Stimulated activated CD4-positive, alpha-beta T cell treated with anti-CD3 and anti-CD28 coated beads, Interleukin-2, amount 100 ng/mL, for 4 hours (primary cell): ENCODE data around the gene ANGEL1.
A peak's percentile ranks its signal among the peaks of the same experiment; 100 is the strongest.

Experiments
- DNase-seq: peaks from one replicate; pipeline ENCODE4 v3.0.0-alpha.2; 2020; ENCODE audit warnings: low read depth

Gene ANGEL1

DNA sequence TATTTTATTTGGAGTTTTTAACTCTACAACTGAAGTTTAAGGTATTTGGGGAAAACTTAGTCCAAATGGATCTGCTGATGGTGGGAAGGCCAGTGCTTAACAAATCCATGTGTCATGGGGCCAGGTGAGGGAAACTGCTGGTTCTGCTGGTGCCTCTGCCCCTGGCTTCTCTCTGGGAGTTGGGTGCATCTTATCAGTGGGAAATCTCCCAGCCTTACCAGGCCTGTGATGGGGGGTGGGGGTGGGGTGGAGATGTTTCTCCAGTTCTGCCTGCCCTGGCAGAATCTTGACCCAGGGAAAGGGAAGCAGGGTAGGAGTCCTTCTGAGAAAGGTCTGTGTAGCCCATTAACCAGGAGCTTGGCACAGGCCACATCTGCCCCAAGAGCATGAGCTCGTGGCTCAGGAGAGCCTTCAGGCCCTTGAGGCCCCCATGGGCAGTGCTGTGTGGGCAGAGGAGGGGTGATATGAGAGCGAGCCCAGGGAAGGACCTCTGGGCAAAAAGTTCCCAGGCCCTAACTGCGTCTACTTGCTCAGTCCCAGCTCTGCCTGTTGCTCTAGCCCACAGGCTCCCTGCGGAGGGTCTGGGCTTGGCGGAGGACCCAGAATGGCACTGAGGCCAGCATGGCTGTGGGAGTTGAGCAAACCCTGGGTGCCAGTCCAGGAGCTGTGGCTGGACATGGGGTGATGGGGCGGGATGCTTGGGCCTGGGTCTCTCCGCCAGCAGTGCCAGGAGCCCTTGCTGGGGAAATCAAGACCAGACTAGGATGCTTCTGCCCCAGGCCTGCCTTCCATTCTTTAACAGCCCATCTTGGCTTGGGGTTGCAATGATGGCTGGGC lies 33.2 kb downstream of the ANGEL1 start:
- no peak for DNase-seq

DNA sequence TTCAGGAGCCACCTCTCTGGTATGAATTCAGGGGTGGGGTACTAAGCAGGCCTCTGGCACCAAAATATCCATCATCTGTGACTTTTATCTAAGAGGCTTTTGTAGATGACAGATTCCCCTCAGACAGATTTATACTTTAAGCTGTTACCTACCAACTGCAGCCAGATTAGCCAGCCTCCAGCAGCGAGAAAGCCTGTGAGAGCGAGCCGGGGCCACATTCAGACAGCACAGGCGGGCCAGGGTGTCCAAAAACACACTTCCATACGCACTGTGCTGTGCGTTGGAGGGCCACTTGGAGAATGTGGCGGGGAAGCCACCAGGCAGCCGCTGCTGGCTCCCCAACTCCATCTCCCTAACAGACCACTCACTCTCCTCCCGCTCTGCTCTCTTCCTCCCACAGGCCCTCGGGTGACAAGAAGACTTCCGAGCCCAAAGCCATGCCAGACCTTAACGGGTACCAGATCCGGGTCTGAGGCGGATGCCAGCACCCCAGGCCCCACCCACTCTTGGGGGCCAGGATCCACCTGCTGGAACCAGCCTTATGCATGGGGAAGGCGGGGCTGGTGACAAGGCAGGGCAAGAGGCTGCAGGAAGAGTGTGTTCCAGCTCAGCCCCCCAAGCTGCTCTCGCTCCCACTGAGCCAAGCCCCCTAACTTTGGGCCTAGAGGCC lies 34.0 kb downstream of the ANGEL1 start:
- DNase-seq, result no peak

- no peak for DNase-seq
Measured at GRCh38 chr14:76777721-76778120, 35.0 kb downstream of the ANGEL1 start.

- no peak for DNase-seq
Measured at GRCh38 chr14:76776428-76777251, 36.0 kb downstream of the ANGEL1 start.

DNA sequence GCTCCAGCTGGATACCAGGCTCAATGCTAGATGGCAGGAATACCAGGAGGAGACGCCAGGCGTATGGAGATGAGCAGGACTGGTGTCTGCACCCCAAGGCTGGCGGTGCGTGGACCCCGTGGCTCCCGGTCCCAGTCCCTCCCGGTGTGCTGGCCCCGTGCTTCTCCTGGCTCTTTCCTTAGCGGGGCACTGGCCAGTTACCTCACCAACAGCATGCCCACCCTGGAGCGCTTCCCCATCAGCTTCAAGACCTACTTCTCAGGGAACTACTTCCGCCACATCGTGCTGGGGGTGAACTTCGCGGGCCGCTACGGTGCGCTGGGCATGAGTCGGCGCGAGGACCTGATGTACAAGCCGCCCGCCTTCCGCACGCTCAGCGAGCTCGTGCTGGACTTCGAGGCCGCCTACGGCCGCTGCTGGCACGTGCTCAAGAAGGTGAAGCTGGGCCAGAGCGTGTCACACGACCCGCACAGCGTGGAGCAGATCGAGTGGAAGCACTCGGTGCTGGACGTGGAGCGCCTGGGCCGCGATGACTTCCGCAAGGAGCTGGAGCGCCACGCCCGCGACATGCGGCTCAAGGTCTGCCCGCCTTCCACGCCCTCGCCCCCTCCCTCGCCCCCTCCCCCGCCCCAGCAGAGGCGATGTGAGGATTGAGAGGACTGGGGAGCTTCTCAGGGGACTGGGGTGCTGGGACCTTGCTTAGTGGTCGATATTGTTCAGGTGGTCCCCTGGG lies 36.8 kb downstream of the ANGEL1 start:
- no peak for DNase-seq

DNA sequence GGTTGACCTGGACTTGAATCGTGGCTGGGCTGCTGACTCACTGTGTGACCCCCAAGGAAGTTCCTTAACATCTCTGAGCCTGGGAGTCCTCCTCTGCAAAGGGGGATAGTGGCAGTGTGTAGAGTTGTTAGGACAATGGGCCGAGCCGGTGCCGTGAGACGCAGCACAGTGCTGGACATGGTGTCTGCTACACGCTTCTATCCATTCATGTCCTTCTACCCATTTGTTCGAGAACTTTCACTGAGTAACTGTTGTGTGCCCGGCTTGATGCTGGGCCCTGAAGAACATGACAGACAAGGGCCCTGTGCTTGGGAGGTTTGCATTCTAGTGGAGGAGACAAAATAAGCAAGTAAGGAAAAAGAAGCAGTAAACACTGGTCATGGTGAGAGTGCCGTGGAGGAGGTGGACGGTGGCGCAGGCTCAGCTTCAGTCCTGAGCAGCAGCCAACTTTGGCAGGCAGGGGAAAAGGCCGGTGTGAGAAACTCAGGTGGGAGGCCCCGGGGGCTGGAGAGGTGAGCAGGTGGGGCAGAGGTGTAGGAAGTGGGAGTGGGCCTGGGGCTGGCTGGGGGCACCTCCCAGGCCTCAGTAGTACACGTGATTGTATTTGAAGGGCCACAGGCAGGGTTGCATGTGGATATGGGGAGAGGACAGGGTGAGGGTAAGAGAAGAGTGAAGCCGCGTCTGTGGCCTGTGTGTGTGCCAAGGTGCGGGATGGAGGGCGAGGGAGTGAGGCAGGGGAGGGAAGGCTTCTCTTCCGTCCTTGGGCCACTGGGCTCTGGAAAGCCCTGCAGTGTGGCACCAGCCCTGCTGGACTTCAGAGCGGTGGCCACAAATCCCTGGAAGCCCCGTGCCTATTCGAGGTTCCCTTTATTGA lies 37.6 kb downstream of the ANGEL1 start:
- no peak for DNase-seq

DNA sequence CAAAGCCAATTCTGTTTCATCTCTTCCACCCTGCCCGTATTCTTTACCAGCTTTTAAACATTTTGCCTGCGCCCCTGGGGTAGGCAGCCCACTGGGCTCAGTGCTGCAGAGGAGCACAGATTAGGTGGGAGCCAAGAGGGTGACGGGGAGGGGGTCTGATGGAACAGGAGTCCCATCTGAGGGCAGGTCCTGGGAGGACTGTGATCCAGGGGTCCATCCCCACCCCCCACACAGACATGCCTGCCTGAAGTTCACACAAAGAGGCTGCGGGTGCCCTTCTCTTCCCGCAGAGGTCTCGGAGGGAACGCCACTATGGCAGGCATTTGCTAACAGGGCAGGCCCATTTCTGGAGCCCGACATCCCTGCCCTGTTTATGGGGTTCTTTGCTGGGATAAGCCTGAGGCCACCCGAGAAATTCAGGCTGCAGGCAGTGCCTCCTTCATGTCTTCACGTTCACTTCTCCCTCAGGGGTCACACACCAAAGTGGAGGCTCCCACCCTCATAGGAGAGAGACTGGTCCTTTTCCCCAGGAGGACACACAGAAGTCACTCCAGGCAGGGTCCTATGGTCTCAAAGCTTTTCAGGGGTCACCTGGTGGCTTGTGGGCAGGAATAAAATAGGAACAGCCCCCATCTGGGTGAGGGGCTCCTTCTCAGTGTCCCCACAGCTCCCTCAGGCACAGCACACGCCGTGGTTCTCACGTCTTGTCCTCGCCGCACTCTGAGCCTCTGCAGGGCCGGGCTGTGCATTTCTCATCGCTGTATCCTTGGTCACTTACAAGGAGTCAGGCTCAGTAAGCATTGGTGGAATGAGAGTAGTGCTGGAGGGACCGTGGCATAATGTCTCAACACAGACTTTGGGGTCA lies 38.5 kb downstream of the ANGEL1 start:
- no peak for DNase-seq

DNA sequence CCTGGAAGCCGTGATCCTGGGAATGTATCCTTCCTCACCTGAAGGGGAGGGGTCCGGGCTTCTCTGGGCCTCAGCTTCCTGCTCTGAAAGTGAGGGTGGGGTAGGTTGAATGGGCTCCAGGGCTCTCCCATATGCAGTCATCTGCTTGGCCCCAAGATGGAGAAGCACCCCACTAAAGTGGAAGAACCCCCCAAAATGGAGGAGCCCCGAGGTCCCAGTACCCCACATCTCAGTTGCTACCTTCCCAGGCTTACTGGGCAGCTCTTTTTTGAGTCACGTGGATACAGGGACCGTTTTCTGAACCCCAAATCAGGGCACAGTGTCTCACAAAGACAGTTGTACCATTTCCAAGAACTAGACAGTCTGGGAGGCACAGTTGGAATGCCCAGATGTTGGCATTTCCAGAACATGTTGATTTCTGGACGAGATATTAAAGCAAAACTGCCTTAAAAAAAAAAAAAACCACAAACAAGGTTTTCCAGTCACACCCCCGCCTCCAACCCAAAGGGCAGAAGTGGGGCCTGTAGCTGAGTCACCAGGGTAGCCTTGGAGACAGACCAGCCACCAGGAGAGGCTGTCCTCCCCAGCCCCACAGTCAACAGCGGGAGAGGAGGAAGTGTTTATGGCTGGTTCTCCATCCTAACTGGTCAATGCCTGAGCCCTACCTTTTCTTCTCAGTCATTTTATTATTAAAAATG lies 39.3 kb downstream of the ANGEL1 start:
- DNase-seq, result no peak

DNA sequence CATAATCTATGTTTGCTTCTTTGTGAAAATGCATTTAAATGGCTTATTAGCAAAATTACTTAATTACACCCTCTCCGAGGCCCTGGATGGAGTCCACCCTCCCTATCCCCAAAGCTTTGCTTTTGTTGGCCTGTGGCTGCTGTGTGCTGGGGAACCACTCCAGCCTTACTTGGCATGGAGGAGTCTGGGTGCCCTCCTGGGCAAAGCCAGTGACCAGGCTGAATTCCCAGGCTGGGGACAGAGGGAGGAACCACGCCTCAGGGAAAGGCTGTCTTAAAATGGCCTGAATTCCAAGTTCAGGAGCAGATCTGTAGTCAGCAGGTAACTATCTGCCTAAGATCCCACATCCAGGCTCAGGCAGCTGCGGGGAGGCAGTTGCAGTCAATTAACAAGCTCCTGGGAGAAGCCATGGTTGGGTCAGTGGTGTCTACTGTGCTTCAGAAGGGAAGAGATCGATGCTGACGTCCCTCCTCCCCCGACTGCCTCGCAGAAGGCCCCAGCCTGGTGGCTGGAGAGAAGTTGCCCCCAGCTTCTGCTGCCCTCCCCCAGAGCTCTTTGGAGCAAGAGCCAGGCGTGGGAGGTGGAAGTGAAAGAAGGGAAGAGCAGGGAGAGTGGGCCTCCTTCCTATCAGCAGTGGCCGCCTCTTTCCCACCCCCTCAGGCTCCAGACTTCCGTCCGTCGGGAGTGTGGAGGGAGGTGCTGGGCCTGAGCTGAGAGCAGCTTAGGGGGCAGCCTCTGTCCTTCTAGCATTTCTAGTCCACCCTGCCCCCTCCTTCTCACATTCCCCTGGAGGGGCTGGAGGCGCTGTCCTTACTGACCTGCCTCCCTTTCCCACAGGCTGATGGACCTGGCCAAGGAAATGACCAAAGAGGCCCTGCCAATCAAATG lies 40.1 kb downstream of the ANGEL1 start:
- no peak for DNase-seq

DNA sequence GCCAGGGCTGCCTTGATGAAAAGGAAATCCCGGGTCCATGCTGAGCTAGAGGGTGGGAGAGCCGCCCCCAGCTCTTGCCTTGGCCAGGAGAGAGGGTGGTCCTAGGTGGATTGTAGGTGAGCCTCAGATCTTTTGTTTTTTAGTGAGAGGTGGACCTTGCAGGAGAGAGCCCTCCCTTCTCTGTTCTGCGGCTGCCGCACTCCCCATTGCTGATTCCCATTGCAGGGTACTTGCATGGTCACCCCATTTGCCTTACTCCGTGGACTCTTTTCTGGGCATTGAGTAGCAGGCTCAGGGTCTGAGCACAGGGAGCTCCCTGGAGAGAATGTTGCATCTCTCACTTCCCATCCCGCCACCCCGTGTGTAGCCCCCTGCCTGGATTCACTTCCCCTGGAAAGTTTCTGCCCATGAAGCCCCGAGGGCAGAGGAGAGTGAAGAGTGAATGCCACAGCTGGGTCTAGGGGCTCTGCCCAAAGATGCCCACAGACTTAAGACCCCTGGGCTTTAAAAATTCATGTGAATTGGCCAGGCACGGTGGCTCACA lies 41.2 kb downstream of the ANGEL1 start:
- no peak for DNase-seq

DNA sequence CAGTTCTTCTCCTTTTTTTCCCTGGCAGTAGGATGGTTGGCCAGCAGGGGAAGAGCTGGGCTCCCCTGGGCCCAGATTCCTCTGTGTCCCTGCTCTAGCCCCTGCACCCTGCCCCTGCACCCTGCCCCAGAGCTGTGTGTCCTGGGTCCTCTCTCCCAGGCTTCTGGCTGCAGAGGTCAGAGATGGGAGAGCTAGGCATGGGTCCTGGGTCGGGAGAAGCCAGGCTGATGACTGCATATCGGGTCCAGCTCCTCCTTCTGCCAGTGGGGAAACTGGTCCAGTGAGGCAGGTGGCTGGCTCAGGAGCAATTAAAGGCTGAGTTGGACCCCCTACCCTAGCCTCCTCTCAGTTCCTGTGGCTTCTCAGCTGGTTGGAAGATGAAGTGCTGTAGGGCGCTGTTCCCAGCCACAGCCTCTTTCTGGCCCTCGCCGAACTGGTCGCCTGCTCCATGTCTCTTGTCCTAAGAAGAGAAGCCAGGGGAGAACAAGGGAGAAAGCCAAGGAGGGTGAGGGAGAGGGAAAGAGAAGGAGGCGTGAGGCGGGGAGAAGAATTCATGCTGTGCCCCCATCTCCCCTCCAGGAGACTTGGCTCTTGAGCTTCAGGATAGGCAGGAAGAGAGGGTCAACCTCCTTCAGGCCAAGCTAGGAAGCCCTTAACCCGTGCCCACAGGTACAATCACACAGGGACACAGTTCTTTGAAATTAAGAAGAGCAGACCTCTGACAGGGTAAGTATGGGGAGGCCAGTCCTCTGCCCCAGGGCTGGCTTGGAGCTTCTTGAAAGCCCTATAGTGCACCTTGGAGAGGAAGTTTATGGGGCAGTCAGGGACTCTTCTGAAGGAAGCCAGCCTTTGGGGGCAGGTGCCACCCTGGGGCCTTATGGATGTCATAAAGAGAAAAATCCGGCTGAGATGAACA lies 41.9 kb downstream of the ANGEL1 start:
- no peak for DNase-seq

DNA sequence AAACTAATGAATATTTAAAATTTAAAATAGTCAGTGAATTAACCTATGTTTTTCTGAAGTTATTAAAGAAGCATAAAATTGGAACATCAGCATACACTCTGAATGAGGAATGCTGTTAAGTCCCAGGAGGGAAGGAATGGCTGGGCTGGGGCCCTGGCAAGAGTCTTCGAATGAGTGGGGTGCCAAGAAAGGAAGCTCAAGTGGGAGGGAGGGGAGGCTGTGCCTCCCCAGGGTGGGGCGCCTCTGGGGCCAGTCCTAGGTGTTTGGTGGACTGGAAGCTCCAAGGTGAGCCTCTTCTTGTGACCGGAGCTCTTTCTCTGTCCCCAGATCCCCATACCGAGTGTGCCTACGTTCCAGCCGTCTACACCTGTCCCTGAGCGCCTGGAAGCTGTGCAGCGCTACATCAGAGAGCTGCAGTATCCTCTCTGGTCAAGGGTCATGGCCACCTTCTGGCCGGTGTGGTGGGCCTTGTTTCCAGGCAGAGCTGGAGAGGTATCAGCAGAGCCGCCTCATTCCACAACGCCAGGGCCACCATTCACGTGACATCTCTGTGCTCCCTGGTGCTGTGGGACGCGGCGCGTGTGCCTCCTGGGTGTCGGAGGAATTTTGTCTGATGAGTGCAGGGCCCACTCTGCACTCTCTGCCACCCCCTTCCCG lies 42.9 kb downstream of the ANGEL1 start:
- DNase-seq, result no peak

GRCh38 chr14:76768671-76769500 lies 43.8 kb downstream of the ANGEL1 start:
- no peak for DNase-seq

GRCh38 chr14:76767681-76768656 lies 44.7 kb downstream of the ANGEL1 start:
- DNase-seq, result peak; percentile 22
